Activated CD4-positive, alpha-beta memory T cell treated with anti-CD3 and anti-CD28 coated beads for 36 hours (primary cell): Measurements from ENCODE around the gene CD300LB. TPM values are rescaled to one million over a fixed set of nuclear protein-coding genes. Genes with fewer than 3 reads are reported as not detected.

Experiments used
- CTCF ChIA-PET: fragments of 350-600 bp; sonication (Branson Sonifier 250); formaldehyde crosslinking; loops from one replicate; lab custom pipeline; 2021; ENCODE audit warnings: antibody characterized with exemption, inconsistent platforms; lab: Charles Lee
- POLR2A ChIA-PET: fragments of 350-600 bp; sonication (Branson Sonifier 250); formaldehyde crosslinking; loops from one replicate; lab custom pipeline; 2021; ENCODE audit warnings: antibody characterized with exemption; lab: Charles Lee
- DNase-seq: peaks from one replicate; pipeline ENCODE4 v3.0.0-alpha.2; 2020
- H3K27ac Mint-ChIP-seq: one replicate; pipeline ENCODE4 v1.8.0; 2021; ENCODE audit warnings: mixed read lengths
- H3K27me3 Mint-ChIP-seq: one replicate; pipeline ENCODE4 v1.8.0; 2021; ENCODE audit warnings: mixed read lengths
- H3K36me3 Mint-ChIP-seq: one replicate; pipeline ENCODE4 v1.8.0; 2021; ENCODE audit warnings: mixed read lengths
- H3K4me1 Mint-ChIP-seq: one replicate; pipeline ENCODE4 v1.8.0; 2021; ENCODE audit warnings: low read depth, mixed read lengths
- H3K4me3 Mint-ChIP-seq: one replicate; pipeline ENCODE4 v1.8.0; 2021; ENCODE audit warnings: mild to moderate bottlenecking, mixed read lengths
- H3K9me3 Mint-ChIP-seq: one replicate; pipeline ENCODE4 v1.8.0; 2021; ENCODE audit warnings: mixed read lengths
- intact Hi-C: fragments of 100-400 bp; cut with micrococcal nuclease; formaldehyde crosslinking; loops from one replicate; pipeline ENCODE4 v1.15.1; 2023
- total RNA-seq, 2 experiments: library from RNA; stranded (reverse); gene quantifications; one replicate each; pipeline ENCODE4 v1.2.3, GENCODE V29; 2021

The CD300LB gene
- total RNA-seq, 2 experiments from 2014 or later, result not detected

DNA sequence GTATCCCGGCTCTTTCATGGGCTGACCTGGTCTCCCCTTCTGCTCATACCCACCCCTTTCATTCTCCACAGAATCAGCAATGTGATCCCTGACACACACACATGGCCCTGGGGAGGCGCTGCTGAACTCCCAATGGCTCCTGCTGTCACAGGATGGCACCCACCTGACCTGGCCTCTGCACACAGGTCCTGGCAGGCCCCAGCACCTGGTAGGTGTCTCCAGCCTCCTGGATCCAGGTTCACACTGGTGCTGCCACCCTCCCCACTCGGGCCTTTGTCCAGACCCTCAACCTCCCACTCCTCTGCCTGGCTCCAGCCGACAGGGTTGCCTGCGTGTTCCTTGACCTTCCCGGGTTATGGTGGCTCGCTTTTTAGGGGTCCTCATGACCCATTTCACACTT is 16.0 kb upstream of the CD300LB start:
- DNase-seq, result no peak
- Mint-ChIP-seq H3K4me1 (peaks cover 6% of the 10 kb centered on the region), H3K27ac (no peak overlapping the region), H3K9me3 (no peaks in the 10 kb centered on the region), H3K36me3 (no peaks in the 10 kb centered on the region), H3K27me3 (peaks cover 7% of the 10 kb centered on the region), H3K4me3 (no peak overlapping the region)
- intact Hi-C loops, result no loop called here
- ChIA-PET CTCF (no interaction called here), POLR2A (no interaction called here)

DNA sequence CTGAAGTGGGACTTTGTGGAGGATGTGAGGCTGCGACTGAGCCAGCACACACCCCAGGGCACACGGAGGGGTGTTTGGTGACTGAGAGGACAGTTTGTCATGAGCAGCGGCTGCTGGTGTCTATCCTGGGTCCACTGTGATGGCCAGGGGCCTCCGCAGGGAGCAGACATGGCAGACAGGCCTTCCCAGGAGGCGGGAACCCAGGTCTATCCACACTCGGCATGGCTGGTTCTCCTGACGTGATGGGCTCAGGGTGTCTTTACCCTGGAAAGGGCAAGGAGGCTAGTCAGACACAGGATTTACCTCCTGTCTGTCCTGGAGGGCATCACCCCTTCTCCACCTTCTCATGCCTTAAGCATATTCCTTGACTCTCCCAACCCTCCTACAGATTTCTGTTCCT is 15.3 kb upstream of the CD300LB start:
- H3K27ac Mint-ChIP-seq, result no peak overlapping the region
- POLR2A ChIA-PET, result no interaction called here
- no peaks in the 10 kb centered on the region for H3K9me3 Mint-ChIP-seq
- H3K36me3 Mint-ChIP-seq, result no peaks in the 10 kb centered on the region
- CTCF ChIA-PET, result no interaction called here
- no peak for DNase-seq
- H3K4me1 Mint-ChIP-seq, result peaks cover 6% of the 10 kb centered on the region
- peaks cover 7% of the 10 kb centered on the region for H3K27me3 Mint-ChIP-seq
- no peak overlapping the region for H3K4me3 Mint-ChIP-seq
- intact Hi-C loops, result no loop called here

- ChIA-PET CTCF (interaction anchor here (0.5 kb wide), 1 partner anchor 166 kb away, joined by 4 read pairs; no protein-coding TSS in a partner anchor), POLR2A (no interaction called here)
- H3K4me1 Mint-ChIP-seq, result peaks cover 6% of the 10 kb centered on the region
- intact Hi-C loops, result no loop called here
- no peak within 1 kb of the TSS for H3K27ac Mint-ChIP-seq
- DNase-seq, result peak; percentile 17
- H3K9me3 Mint-ChIP-seq, result no peaks in the 10 kb centered on the region
- no peak within 1 kb of the TSS for H3K4me3 Mint-ChIP-seq
- no peaks in the 10 kb centered on the region for H3K36me3 Mint-ChIP-seq
- H3K27me3 Mint-ChIP-seq, result peaks cover 7% of the 10 kb centered on the region
Measured at GRCh38 chr17:74545843-74546230, 14.6 kb upstream of the CD300LB start, which contains the start of gene CD300C. TSS of gene CD300C (minus strand) at chr17:74546115. CDS start at chr17:74545782, 333 bp downstream.

GRCh38 chr17:74544991-74545842 is 13.9 kb upstream of the CD300LB start:
- peaks cover 7% of the 10 kb centered on the region for H3K27me3 Mint-ChIP-seq
- POLR2A ChIA-PET, result no interaction called here

DNA sequence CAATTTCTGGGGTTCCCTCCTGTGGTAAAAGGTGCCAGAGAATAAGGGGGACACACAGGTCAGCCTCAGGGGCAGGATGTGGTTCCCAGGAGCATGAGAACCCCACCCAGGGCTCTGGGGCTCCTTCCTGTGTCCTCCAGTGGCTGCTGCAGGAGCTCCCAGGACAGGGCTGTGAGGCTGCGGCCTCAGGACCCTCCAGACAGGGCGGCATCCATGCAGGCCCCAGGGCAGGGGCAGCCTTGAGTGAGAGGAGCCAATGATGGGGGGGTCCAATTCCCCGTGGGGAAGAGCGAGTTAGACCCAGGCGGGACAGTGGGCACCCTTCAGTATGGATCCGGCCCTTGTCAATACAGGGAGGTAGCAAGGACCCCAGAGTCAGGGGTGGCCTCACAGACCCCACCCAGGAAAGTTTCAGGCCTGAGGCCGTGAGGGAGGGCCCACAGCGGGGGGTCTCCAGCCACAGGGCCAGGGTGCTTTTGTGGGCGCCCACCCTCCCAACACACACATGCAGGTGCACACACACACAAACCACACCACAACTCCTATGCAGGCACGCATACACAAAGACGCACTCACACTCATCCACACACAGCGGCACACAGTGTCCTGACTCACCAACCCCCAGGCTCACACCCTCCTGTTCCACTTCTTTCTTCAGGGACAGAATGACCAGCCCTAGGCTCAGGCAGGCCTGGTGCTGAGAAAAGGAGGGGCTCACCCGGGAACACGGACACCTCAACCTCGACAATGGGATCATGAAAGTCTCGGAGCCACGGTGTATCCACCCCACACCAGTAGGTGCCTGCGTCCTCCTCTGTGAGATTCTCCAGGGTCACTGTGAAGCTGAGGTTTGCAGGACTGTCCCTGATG is 12.9 kb upstream of the CD300LB start:
- no peak for DNase-seq
- no peak overlapping the region for H3K27ac Mint-ChIP-seq
- CTCF ChIA-PET, result no interaction called here
- no peak overlapping the region for H3K4me3 Mint-ChIP-seq
- peaks cover 5% of the 10 kb centered on the region for H3K27me3 Mint-ChIP-seq
- intact Hi-C loops, result no loop called here
- no peaks in the 10 kb centered on the region for H3K9me3 Mint-ChIP-seq
- H3K4me1 Mint-ChIP-seq, result peaks cover 6% of the 10 kb centered on the region
- POLR2A ChIA-PET, result no interaction called here
- H3K36me3 Mint-ChIP-seq, result no peaks in the 10 kb centered on the region

More at GRCh38 chr17:74544991-74545842, 13.9 kb upstream of the CD300LB start:
- DNase-seq, result no peak
- Mint-ChIP-seq H3K27ac (no peak overlapping the region), H3K4me1 (peaks cover 6% of the 10 kb centered on the region), H3K9me3 (no peaks in the 10 kb centered on the region), H3K36me3 (no peaks in the 10 kb centered on the region), H3K4me3 (no peak overlapping the region)
- intact Hi-C loops, result no loop called here
- CTCF ChIA-PET, result interaction anchor here (0.5 kb wide), 1 partner anchor 166 kb away, joined by 4 read pairs; no protein-coding TSS in a partner anchor

DNA sequence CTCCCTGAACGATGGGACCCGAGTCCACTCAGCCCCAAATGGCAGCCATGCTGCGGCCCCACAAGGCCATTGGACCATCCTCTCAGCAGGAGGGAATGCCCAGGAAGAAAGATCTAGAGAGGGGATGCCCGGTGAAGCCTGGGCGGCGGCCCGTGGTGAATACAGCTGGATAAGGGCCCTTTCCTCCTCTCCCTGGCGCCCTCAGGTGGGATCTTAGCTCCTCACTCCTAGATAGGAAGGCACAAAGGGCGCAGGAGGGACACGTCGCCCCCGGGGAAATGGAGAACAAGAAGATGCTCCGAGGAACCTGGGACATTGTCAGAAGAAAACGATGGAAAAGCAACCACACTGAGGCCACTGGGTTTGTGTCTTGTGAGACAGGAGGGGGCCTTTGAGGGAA is 12.1 kb upstream of the CD300LB start:
- peaks cover 6% of the 10 kb centered on the region for H3K4me1 Mint-ChIP-seq
- intact Hi-C loops, result no loop called here
- H3K27me3 Mint-ChIP-seq, result peaks cover 2% of the 10 kb centered on the region
- CTCF ChIA-PET, result no interaction called here
- DNase-seq, result no peak
- H3K4me3 Mint-ChIP-seq, result no peak overlapping the region
- no peaks in the 10 kb centered on the region for H3K9me3 Mint-ChIP-seq
- POLR2A ChIA-PET, result no interaction called here
- no peak overlapping the region for H3K27ac Mint-ChIP-seq
- no peaks in the 10 kb centered on the region for H3K36me3 Mint-ChIP-seq

DNA sequence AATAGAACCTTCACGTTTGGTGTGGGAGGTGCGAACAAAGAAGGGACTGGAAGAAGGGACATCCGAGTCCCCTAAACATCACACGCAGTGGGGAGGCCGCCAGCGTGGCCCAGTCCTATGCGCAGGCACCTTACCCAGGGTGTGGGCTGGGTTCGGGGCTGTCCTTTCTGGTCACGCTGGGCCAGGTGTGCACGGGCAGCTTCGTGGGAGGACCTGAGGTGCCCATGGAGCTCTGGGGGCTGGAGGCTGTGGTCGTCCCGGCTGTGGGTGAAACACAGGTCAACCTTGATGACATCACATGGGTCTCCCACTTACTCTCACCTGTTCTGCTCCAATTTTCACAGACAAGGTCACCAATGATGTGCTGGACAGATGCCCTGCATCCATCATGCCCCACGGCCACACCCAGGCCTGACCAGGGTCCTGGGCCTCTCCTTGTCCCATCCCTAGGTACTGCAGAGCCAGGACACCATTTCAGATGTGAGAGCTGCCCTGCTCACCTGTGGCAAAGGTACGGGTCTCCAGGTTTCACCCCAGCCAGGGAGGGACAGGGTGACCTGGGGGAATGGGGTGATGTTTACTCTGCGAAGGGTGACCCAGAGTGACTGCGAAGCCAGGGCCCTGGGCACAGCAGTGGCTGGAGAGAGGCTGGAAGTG is 11.6 kb upstream of the CD300LB start:
- intact Hi-C loops, result no loop called here
- CTCF ChIA-PET, result interaction anchor here (1.3 kb wide), 1 partner anchor 13 kb away, joined by 3 read pairs; no protein-coding TSS in a partner anchor
- no peak overlapping the region for H3K4me3 Mint-ChIP-seq
- POLR2A ChIA-PET, result no interaction called here
- no peaks in the 10 kb centered on the region for H3K36me3 Mint-ChIP-seq
- DNase-seq, result no peak
- no peaks in the 10 kb centered on the region for H3K9me3 Mint-ChIP-seq
- H3K27me3 Mint-ChIP-seq, result peaks cover 2% of the 10 kb centered on the region
- H3K27ac Mint-ChIP-seq, result no peak overlapping the region
- peaks cover 2% of the 10 kb centered on the region for H3K4me1 Mint-ChIP-seq

- no peaks in the 10 kb centered on the region for H3K4me1 Mint-ChIP-seq
- H3K4me3 Mint-ChIP-seq, result no peak overlapping the region
- no peak overlapping the region for H3K27ac Mint-ChIP-seq
Measured at GRCh38 chr17:74542166-74542565, 10.9 kb upstream of the CD300LB start.

DNA sequence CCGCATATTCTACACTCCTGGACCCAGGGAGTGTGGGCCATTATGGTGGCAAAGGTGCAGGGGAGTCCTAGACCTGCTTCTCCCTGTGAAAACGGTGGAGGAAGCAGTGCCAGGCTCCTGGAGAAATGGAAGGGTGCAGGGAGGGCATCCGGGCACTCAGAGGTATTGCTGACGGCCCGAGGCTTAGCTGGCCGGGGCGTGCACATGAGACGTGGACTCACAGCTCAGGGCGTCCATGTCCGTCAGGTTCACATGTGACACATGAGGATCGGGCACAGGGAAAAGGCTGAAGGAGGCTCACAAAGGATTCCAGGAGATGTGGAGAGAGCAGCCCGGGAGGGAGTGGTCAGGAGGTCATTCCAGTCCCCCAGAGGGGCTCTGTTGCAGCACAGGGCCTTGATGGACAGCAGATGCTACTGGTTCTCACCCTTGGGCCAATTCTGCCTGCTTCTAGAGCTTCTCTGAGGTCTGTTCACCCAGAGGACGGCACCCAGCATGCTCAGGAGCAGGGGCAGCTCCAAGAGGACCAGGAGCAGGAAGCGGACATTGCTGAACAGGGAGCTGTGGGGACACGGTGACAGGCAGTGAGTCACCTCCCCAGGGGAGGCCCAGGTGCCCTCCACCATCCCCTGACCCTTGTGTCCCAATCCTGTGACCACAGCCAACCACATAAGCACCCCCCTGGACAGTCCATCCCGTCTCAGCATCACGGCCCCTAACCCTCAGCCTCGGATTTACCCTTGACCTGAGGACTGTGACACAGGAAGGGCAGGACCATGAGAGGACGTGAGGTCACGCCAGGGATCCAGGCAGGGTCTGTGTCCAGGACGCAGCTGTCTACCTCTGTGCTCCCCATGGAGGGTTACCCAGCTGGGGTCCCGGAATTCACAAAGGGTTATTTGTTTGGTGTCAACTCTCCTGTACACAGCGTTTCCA is 10.2 kb upstream of the CD300LB start:
- intact Hi-C loops, result no loop called here
- Mint-ChIP-seq H3K4me1 (no peaks in the 10 kb centered on the region), H3K27ac (no peak overlapping the region), H3K27me3 (no peaks in the 10 kb centered on the region), H3K4me3 (no peak overlapping the region), H3K36me3 (no peaks in the 10 kb centered on the region), H3K9me3 (no peaks in the 10 kb centered on the region)
- ChIA-PET CTCF (interaction anchor here (1.3 kb wide), 1 partner anchor 12 kb away, joined by 3 read pairs; no protein-coding TSS in a partner anchor), POLR2A (no interaction called here)
- DNase-seq, result no peak

More at GRCh38 chr17:74542166-74542565, 10.9 kb upstream of the CD300LB start:
- no peak for DNase-seq
- Mint-ChIP-seq H3K9me3 (no peaks in the 10 kb centered on the region), H3K27me3 (no peaks in the 10 kb centered on the region), H3K36me3 (no peaks in the 10 kb centered on the region)
- CTCF ChIA-PET, result interaction anchor here (1.3 kb wide), 1 partner anchor 12 kb away, joined by 3 read pairs; no protein-coding TSS in a partner anchor
- POLR2A ChIA-PET, result no interaction called here
- intact Hi-C loops, result no loop called here

GRCh38 chr17:74539281-74539820 is 8.1 kb upstream of the CD300LB start:
- ChIA-PET POLR2A (no interaction called here), CTCF (interaction anchor here (0.9 kb wide), 1 partner anchor 160 kb away, joined by 3 read pairs; no protein-coding TSS in a partner anchor)
- no peaks in the 10 kb centered on the region for H3K4me1 Mint-ChIP-seq
- H3K27me3 Mint-ChIP-seq, result peaks cover 4% of the 10 kb centered on the region
- H3K27ac Mint-ChIP-seq, result no peak overlapping the region
- H3K9me3 Mint-ChIP-seq, result no peaks in the 10 kb centered on the region
- intact Hi-C loops, result no loop called here
- H3K4me3 Mint-ChIP-seq, result no peak overlapping the region
- no peak for DNase-seq
- no peaks in the 10 kb centered on the region for H3K36me3 Mint-ChIP-seq

- intact Hi-C loops, result no loop called here
- Mint-ChIP-seq H3K27me3 (peaks cover 15% of the 10 kb centered on the region), H3K36me3 (no peaks in the 10 kb centered on the region), H3K4me1 (peaks cover 2% of the 10 kb centered on the region), H3K9me3 (no peaks in the 10 kb centered on the region), H3K4me3 (no peak overlapping the region), H3K27ac (no peak overlapping the region)
- ChIA-PET POLR2A (no interaction called here), CTCF (no interaction called here)
- DNase-seq, result no peak
Measured at GRCh38 chr17:74536890-74537289, 5.6 kb upstream of the CD300LB start.
